K562 (cell line): Measurements from ENCODE around the gene GLUD1. TPM values are rescaled to one million over a fixed set of nuclear protein-coding genes. Genes with fewer than 3 reads are reported as not detected.

Experiments used
- BDP1 ChIP-seq: IDR thresholded peaks from 3 replicates; pipeline ENCODE4 v1.6.1; 2011; ENCODE audit not compliant: insufficient read length, insufficient read depth
- CBX1 ChIP-seq: sonication (generic); IDR thresholded peaks from 2 replicates; pipeline ENCODE4 v1.6.1; 2016; ENCODE audit warnings: antibody characterized with exemption, low read depth, mild to moderate bottlenecking
- ETS2 ChIP-seq: IDR thresholded peaks from 2 replicates; pipeline ENCODE4 v1.6.1; 2016; ENCODE audit warnings: borderline replicate concordance, missing genetic modification characterization, mild to moderate bottlenecking, moderate library complexity, missing compliant biosample characterization; ENCODE audit not compliant: poor library complexity, severe bottlenecking
- HDAC2 ChIP-seq: fragments of 450-650 bp; IDR thresholded peaks from 2 replicates; pipeline ENCODE4 v1.6.1; 2016; ENCODE audit warnings: mild to moderate bottlenecking
- ILK ChIP-seq: fragments of 450-650 bp; IDR thresholded peaks from 2 replicates; pipeline ENCODE4 v1.6.1; 2016; ENCODE audit warnings: missing genetic modification characterization, low read depth, mild to moderate bottlenecking, missing compliant biosample characterization, moderate library complexity, borderline replicate concordance
- MYNN ChIP-seq, 2 experiments: sonication (generic); formaldehyde crosslinking in 1 of 2; IDR thresholded peaks; 2 replicates each; pipeline versions ENCODE4 v1.5.0 to v1.6.1; 2016 to 2020; ENCODE audit warnings: antibody characterized with exemption in 1 of 2, missing genetic modification reagents in 1 of 2
- NFIX ChIP-seq: fragments of 250-450 bp; sonication (Bioruptor Pico); IDR thresholded peaks from 2 replicates; pipeline ENCODE4 v1.4.0; 2020; ENCODE audit warnings: low read depth, mild to moderate bottlenecking, moderate library complexity
- PATZ1 ChIP-seq: fragments of 250-450 bp; sonication (Bioruptor Pico); IDR thresholded peaks from 2 replicates; pipeline ENCODE4 v1.5.0; 2020; ENCODE audit warnings: mild to moderate bottlenecking, borderline replicate concordance
- PHF21A ChIP-seq: fragments of 450-650 bp; IDR thresholded peaks from 2 replicates; pipeline ENCODE4 v1.6.1; 2017; ENCODE audit warnings: low read depth, borderline replicate concordance
- POLR2H ChIP-seq: IDR thresholded peaks from 2 replicates; pipeline ENCODE4 v1.6.1; 2016; ENCODE audit warnings: missing genetic modification characterization, low read depth, mild to moderate bottlenecking, control low read depth, missing compliant biosample characterization, moderate library complexity
- SREBF1 ChIP-seq: fragments of 150-350 bp; IDR thresholded peaks from 2 replicates; pipeline ENCODE4 v1.6.1; 2014; ENCODE audit warnings: antibody characterized with exemption, low read depth, low read length, borderline replicate concordance
- STAT6 ChIP-seq: sonication (generic); formaldehyde crosslinking; IDR thresholded peaks from 2 replicates; pipeline ENCODE4 v1.8.1; 2023; ENCODE audit warnings: mild to moderate bottlenecking, missing genetic modification reagents
- TFE3 ChIP-seq: fragments of 450-650 bp; formaldehyde crosslinking; IDR thresholded peaks from 2 replicates; pipeline ENCODE4 v1.4.0; 2020; ENCODE audit warnings: mild to moderate bottlenecking, mixed read lengths
- ZBTB8A ChIP-seq: fragments of 450-650 bp; IDR thresholded peaks from 2 replicates; pipeline ENCODE4 v1.6.1; 2018; ENCODE audit warnings: mild to moderate bottlenecking, moderate library complexity; ENCODE audit not compliant: partially characterized antibody
- ZKSCAN3 ChIP-seq: fragments of 250-450 bp; sonication (Bioruptor Pico); IDR thresholded peaks from 2 replicates; pipeline ENCODE4 v1.4.0; 2020
- ZNF764 ChIP-seq: fragments of 250-450 bp; sonication (Bioruptor Pico); IDR thresholded peaks from 2 replicates; pipeline ENCODE4 v1.4.0; 2020; ENCODE audit warnings: low read depth, mild to moderate bottlenecking, moderate library complexity
- ZNF766 ChIP-seq: fragments of 200-800 bp; sonication (Bioruptor generic); conservative IDR thresholded peaks from 2 replicates; pipeline ENCODE4 v1.6.1; 2016; ENCODE audit warnings: missing genetic modification characterization, missing compliant biosample characterization
- ZZZ3 ChIP-seq: fragments of 450-650 bp; IDR thresholded peaks from 2 replicates; pipeline ENCODE4 v1.6.1; 2016; ENCODE audit warnings: antibody characterized with exemption, mild to moderate bottlenecking, moderate library complexity
- polyA plus RNA-seq, 8 experiments: library from polyadenylated mRNA; depleted of rRNA in 4 of 8; stranded (reverse) in 5 of 8; unstranded in 3 of 8; fragments of >200 nt; fragmentation: Nextera tagmentation in 2 of 8; fragmentation: Illumina TruSeq in 1 of 8; extraction: Ambion mirVana in 2 of 8; extraction: Trizol in 1 of 8; gene quantifications; 2 replicates each; pipeline versions ENCODE4 v1.2.1 to v1.2.3, GENCODE V29; 2011 to 2014; ENCODE audit warnings: inconsistent platforms in 1 of 8, missing spikeins in 1 of 8
- total RNA-seq, 7 experiments: library from RNA; depleted of rRNA in 6 of 7; stranded (reverse); fragments of >200 nt in 6 of 7; fragmentation: Illumina TruSeq in 2 of 7; extraction: Trizol in 2 of 7; gene quantifications; 2 replicates each; pipeline versions ENCODE4 v1.2.1 to v1.2.3, GENCODE V29; 2011 to 2021; ENCODE audit warnings: low replicate concordance in 1 of 7

Gene GLUD1
- total and polyA plus RNA-seq, 9 of the 15 experiments (the other 6 are each of a cell fraction or from before 2014, with no cell fraction given), result 21.9 to 92.0 (median 76.3) TPM

GRCh38 chr10:87093632-87094372 lies 841 bp downstream of the GLUD1 start (continued):
- TF ChIP-seq ILK (no peak), NFIX (no peak), ZNF764 (no peak), PATZ1 (CRISPR knock-in tag) (no peak), CBX1 (0 out of 2 replicates have a peak, but pooled peaks have one; percentile 28), PHF21A (no peak), ZNF766 (no peak), MYNN (IDR thresholded peaks at IDR 0.05) (no peak), MYNN (CRISPR knock-in tag; IDR thresholded peaks at IDR 0.05) (no peak), ETS2 (no peak), TFE3 (CRISPR knock-in tag) (no peak), POLR2H (tag) (no peak), BDP1 (no peak), ZZZ3 (no peak), STAT6 (CRISPR knock-in tag) (no peak), ZBTB8A (no peak), ZKSCAN3 (no peak), SREBF1 (no peak), HDAC2 (no peak)
